GM13976 (cell line): ENCODE results near the gene CLASP1.

Experiments used
- DNase-seq: peaks from one replicate; pipeline ENCODE4 v3.0.0; 2012; ENCODE audit warnings: low spot score
- in situ Hi-C: fragments of 300-500 bp; cut with MboI; formaldehyde crosslinking; loops from one replicate; pipeline ENCODE4 v1.12.0; 2022; ENCODE audit warnings: low sequenced_read_pairs, mixed read lengths, inconsistent platforms; ENCODE audit not compliant: unreplicated experiment
- TF ChIP-seq, protein P1 (sequence below): IDR thresholded peaks from 2 replicates; pipeline ENCODE4 v1.5.1; 2012; ENCODE audit warnings: borderline replicate concordance, mild to moderate bottlenecking; ENCODE audit not compliant: insufficient read depth; ENCODE audit errors: extremely low read depth, missing control alignments, control extremely low read depth

CLASP1 gene

GRCh38 chr2:121343191-121343590 is 306.1 kb downstream of the CLASP1 start:
- TF ChIP-seq, protein P1, sequence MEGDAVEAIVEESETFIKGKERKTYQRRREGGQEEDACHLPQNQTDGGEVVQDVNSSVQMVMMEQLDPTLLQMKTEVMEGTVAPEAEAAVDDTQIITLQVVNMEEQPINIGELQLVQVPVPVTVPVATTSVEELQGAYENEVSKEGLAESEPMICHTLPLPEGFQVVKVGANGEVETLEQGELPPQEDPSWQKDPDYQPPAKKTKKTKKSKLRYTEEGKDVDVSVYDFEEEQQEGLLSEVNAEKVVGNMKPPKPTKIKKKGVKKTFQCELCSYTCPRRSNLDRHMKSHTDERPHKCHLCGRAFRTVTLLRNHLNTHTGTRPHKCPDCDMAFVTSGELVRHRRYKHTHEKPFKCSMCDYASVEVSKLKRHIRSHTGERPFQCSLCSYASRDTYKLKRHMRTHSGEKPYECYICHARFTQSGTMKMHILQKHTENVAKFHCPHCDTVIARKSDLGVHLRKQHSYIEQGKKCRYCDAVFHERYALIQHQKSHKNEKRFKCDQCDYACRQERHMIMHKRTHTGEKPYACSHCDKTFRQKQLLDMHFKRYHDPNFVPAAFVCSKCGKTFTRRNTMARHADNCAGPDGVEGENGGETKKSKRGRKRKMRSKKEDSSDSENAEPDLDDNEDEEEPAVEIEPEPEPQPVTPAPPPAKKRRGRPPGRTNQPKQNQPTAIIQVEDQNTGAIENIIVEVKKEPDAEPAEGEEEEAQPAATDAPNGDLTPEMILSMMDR: no peak
- in situ Hi-C loops: no loop called here
- no peak for DNase-seq

DNA sequence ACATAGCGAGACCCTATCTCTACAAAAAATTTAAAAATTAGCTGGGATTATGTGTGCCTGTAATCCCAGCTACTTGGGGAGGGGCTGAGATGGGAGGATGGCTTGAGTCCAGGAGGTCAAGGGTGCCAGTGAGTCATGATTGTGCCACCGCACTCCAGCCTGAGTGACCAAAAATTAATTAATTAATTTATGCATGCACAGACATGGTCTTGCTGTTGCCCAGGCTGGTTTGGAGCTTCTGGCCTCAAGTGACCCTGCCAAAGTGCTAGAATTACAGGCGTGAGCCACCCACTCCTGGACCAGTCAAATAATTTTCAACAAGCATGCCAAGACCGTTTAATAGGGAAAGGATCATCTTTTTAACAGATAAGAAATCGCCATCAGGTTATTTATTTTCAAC is 306.5 kb downstream of the CLASP1 start:
- no peak for DNase-seq
- TF ChIP-seq, protein P1: no peak
- in situ Hi-C loops: no loop called here

- DNase-seq: no peak
- in situ Hi-C loops: no loop called here
- TF ChIP-seq, protein P1: no peak
Observed at GRCh38 chr2:121340926-121341325, 308.3 kb downstream of the CLASP1 start.

- in situ Hi-C loops: no loop called here
- DNase-seq: no peak
- TF ChIP-seq, protein P1: no peak
Observed at GRCh38 chr2:121338281-121338680, 311.0 kb downstream of the CLASP1 start.

DNA sequence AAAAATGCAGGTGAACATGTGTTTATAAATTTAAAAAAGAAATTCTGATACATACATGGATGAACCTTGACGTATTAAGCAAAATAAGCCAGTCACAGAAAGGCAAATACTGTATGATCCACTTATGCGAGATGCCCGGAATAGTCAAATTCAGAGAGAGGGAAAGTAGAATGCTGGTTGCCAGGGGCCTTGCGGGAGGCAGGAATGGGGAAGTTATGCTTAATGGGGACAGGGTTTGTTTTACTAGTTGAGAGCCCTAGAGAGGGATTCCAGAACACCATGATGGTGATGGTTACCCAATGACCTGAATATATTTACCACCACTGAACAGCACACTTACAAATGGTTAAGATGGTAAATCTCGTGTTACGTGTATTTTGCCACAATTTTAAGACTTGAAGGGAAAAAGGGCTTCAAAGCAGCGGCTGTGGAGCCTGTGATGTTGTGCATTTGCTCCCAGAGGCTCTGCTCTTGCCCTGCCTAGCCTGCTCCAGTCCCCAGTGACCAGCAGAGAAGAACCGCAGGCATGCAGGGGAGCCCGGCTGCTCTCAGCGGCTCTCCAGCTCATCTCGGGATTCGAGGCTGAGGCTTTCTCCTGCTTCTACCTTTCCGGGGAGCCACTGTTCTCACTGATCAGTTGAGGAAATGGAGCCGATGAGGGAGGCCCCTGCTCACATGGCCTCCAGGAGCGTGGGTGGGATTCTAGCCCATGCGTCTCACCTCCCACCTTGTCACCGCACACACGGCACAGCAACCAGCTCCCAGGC is 312.6 kb downstream of the CLASP1 start:
- in situ Hi-C loops: no loop called here
- no peak for DNase-seq
- TF ChIP-seq, protein P1: no peak

GRCh38 chr2:121335294-121336290 is 313.7 kb downstream of the CLASP1 start:
- TF ChIP-seq, protein P1: no peak
- in situ Hi-C loops: no loop called here

More at GRCh38 chr2:121335294-121336290, 313.7 kb downstream of the CLASP1 start:
- no peak for DNase-seq
